HG03280 (cell line): ENCODE measurements around the gene HGFAC.
"Not testable (repeated sequence)": the region's sequence is repeated elsewhere in the genome, so short reads cannot be mapped to it uniquely, and the experiment has no call there.

Source experiments
- ATAC-seq: cut with Tn5 transposase; IDR thresholded peaks from one replicate; pipeline ENCODE4 v1.9.1; 2021; ENCODE audit warnings: mild to moderate bottlenecking, moderate library complexity; ENCODE audit not compliant: unreplicated experiment

Gene HGFAC

GRCh38 chr4:3410401-3411135 lies 31.2 kb upstream of the HGFAC start:
- no peak for ATAC-seq

- ATAC-seq: not testable (repeated sequence)
These were observed 30.6 kb upstream of the HGFAC start for GRCh38 chr4:3411190-3411589.

- ATAC-seq: no peak
These were observed 30.1 kb upstream of the HGFAC start for GRCh38 chr4:3411676-3412075.

- no peak for ATAC-seq
These were observed 29.3 kb upstream of the HGFAC start for GRCh38 chr4:3412257-3413020.

- no peak for ATAC-seq
These were observed 28.5 kb upstream of the HGFAC start for GRCh38 chr4:3413217-3413671.

- no peak for ATAC-seq
These were observed 27.9 kb upstream of the HGFAC start for GRCh38 chr4:3413675-3414420.

- no peak for ATAC-seq
These were observed 27.1 kb upstream of the HGFAC start for GRCh38 chr4:3414421-3415279.

GRCh38 chr4:3415471-3416141 lies 26.2 kb upstream of the HGFAC start:
- ATAC-seq: no peak

- no peak for ATAC-seq
These were observed 25.5 kb upstream of the HGFAC start for GRCh38 chr4:3416270-3416669.

- ATAC-seq: no peak
These were observed 24.9 kb upstream of the HGFAC start for GRCh38 chr4:3416821-3417221.

- ATAC-seq: no peak
These were observed 24.3 kb upstream of the HGFAC start for GRCh38 chr4:3417448-3417847.

- no peak for ATAC-seq
These were observed 23.6 kb upstream of the HGFAC start for GRCh38 chr4:3418029-3418762.

GRCh38 chr4:3419836-3420605 lies 21.7 kb upstream of the HGFAC start:
- ATAC-seq: no peak

- no peak for ATAC-seq
These were observed 21.2 kb upstream of the HGFAC start for GRCh38 chr4:3420606-3420955.

GRCh38 chr4:3420956-3421355 lies 20.8 kb upstream of the HGFAC start:
- no peak for ATAC-seq

GRCh38 chr4:3421470-3421869 lies 20.3 kb upstream of the HGFAC start:
- no peak for ATAC-seq

GRCh38 chr4:3422241-3422801 lies 19.4 kb upstream of the HGFAC start:
- no peak for ATAC-seq

GRCh38 chr4:3422808-3423297 lies 18.9 kb upstream of the HGFAC start:
- ATAC-seq: no peak
